OCI-LY1 (cell line): Measurements from ENCODE around the gene ANKH.

Experiments used
- H2AFZ ChIP-seq: fragments of 200-600 bp; sonication (generic), shearing (Covaris generic); 2 replicates; pipeline ENCODE4 v1.6.0; 2014; ENCODE audit warnings: antibody characterized with exemption, mild to moderate bottlenecking, low read length
- H3F3A ChIP-seq: fragments of 200-600 bp; sonication (generic), shearing (Covaris generic); 2 replicates; pipeline ENCODE4 v1.6.0; 2014; ENCODE audit warnings: mild to moderate bottlenecking, antibody characterized with exemption, low read length, moderate library complexity; ENCODE audit not compliant: insufficient read depth
- H3K27ac ChIP-seq: fragments of 200-600 bp; sonication (generic); 2 replicates; pipeline ENCODE4 v1.5.1; 2014; ENCODE audit warnings: low read length, mixed run types, mild to moderate bottlenecking, low read depth; ENCODE audit not compliant: poor library complexity, severe bottlenecking
- H3K27me3 ChIP-seq: fragments of 200-600 bp; sonication (generic); 2 replicates; pipeline ENCODE4 v1.6.0; 2014; ENCODE audit warnings: antibody characterized with exemption, mild to moderate bottlenecking, low read length, moderate library complexity; ENCODE audit not compliant: insufficient read depth
- H3K36me3 ChIP-seq: fragments of 200-600 bp; sonication (generic); 2 replicates; pipeline ENCODE4 v1.6.1; 2014; ENCODE audit warnings: mild to moderate bottlenecking, antibody characterized with exemption, low read length, moderate library complexity, mixed read lengths; ENCODE audit not compliant: insufficient read depth
- H3K4me1 ChIP-seq: fragments of 200-600 bp; sonication (generic); 2 replicates; pipeline ENCODE4 v1.5.1; 2014; ENCODE audit warnings: mild to moderate bottlenecking, low read length, moderate library complexity; ENCODE audit not compliant: insufficient read depth, severe bottlenecking
- H3K4me2 ChIP-seq: fragments of 200-600 bp; sonication (generic), shearing (Covaris generic); 2 replicates; pipeline ENCODE4 v1.6.1; 2014; ENCODE audit warnings: low read length
- H3K4me3 ChIP-seq: fragments of 200-600 bp; sonication (generic); 2 replicates; pipeline ENCODE4 v1.5.1; 2014; ENCODE audit warnings: low read length, low read depth, mild to moderate bottlenecking, mixed read lengths; ENCODE audit not compliant: poor library complexity, severe bottlenecking
- H3K79me2 ChIP-seq: fragments of 200-600 bp; shearing (Covaris generic); 2 replicates; pipeline ENCODE4 v1.6.1; 2016; ENCODE audit warnings: mixed run types, low read length, mixed read lengths; ENCODE audit not compliant: insufficient read depth
- H3K9ac ChIP-seq: fragments of 200-600 bp; sonication (generic), shearing (Covaris generic); 2 replicates; pipeline ENCODE4 v1.6.1; 2014; ENCODE audit warnings: mild to moderate bottlenecking, low read length, mixed read lengths
- H3K9me2 ChIP-seq: fragments of 200-600 bp; sonication (generic), shearing (Covaris generic); 2 replicates; pipeline ENCODE4 v1.6.1; 2014; ENCODE audit warnings: low read depth, mild to moderate bottlenecking, low read length, mixed read lengths
- H3K9me3 ChIP-seq: fragments of 200-600 bp; shearing (Covaris generic); 2 replicates; pipeline ENCODE4 v1.6.1; 2014; ENCODE audit warnings: low read length, mixed read lengths
- H4K20me1 ChIP-seq: fragments of 200-600 bp; sonication (generic), shearing (Covaris generic); 2 replicates; pipeline ENCODE4 v1.6.0; 2016; ENCODE audit warnings: mild to moderate bottlenecking, low read length; ENCODE audit not compliant: insufficient read depth
- EZH2 ChIP-seq: fragments of 200-600 bp; sonication (generic), shearing (Covaris generic); IDR thresholded peaks from 2 replicates; pipeline ENCODE4 v1.8.0; 2017; ENCODE audit warnings: borderline replicate concordance, mixed run types, mild to moderate bottlenecking, antibody characterized with exemption, low read length, moderate library complexity, mixed read lengths
- TF ChIP-seq, protein P1 (sequence below): fragments of 200-600 bp; sonication (generic), shearing (Covaris generic); IDR thresholded peaks from 2 replicates; pipeline ENCODE4 v1.5.1; 2017; ENCODE audit warnings: mild to moderate bottlenecking, antibody characterized with exemption, low read length, moderate library complexity, mixed read lengths

The ANKH gene

DNA sequence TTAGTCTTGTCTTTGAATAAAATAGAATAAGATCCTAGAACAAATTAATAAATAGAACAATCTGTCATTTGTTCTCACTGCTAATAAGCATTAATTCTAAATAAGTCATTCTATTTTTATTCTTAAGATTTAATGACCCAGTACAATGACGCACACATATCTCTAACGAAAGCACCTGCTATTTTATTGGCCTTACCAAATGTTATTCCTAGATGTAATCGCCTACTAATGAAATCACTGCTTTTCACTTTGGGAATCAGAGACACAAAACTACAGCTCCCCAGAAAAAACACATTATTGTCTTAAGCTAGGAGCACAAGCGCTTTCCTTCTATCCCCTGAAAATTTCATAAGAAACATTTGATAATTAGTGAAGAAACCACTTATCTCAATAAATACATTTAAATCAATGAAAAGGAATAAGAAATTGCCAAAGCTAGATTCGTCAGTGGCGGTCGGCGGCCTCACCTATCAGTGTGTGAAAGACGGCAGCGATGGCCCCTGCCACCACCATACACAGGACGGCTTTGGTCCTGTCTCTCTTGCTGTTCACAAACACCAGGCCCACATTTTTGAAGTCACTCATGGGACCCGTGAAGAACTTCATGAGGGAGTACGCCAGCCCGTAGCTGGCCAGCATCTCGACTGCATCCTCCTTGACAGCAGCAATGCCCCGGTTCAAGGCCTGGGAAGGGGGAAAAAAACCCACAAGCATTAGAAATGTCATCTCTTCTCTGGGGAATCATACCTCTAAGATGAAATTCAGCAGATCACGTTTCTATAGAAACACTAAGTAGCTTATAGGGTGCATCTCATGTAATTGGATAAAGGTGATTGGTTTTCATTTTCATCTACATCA lies 102.8 kb downstream of the ANKH start:
- peaks cover 20% of the 10 kb centered on the region for H3K36me3 ChIP-seq
- no peaks in the 10 kb centered on the region for H3K9me2 ChIP-seq
- peaks cover under 1% of the 10 kb centered on the region for H3K4me1 ChIP-seq
- no peaks in the 10 kb centered on the region for H3K79me2 ChIP-seq
- no peak overlapping the region for H3K9ac ChIP-seq
- no peaks in the 10 kb centered on the region for H3K27me3 ChIP-seq
- TF ChIP-seq, protein P1, sequence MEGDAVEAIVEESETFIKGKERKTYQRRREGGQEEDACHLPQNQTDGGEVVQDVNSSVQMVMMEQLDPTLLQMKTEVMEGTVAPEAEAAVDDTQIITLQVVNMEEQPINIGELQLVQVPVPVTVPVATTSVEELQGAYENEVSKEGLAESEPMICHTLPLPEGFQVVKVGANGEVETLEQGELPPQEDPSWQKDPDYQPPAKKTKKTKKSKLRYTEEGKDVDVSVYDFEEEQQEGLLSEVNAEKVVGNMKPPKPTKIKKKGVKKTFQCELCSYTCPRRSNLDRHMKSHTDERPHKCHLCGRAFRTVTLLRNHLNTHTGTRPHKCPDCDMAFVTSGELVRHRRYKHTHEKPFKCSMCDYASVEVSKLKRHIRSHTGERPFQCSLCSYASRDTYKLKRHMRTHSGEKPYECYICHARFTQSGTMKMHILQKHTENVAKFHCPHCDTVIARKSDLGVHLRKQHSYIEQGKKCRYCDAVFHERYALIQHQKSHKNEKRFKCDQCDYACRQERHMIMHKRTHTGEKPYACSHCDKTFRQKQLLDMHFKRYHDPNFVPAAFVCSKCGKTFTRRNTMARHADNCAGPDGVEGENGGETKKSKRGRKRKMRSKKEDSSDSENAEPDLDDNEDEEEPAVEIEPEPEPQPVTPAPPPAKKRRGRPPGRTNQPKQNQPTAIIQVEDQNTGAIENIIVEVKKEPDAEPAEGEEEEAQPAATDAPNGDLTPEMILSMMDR = no peak
- no peak for TF ChIP-seq EZH2
- peaks cover 3% of the 10 kb centered on the region; the same call in 1 of the 2 replicates for H4K20me1 ChIP-seq
- H2AFZ ChIP-seq = no peak overlapping the region
- no peak overlapping the region for H3K4me3 ChIP-seq
- H3F3A ChIP-seq = no peaks in the 10 kb centered on the region
- no peak overlapping the region for H3K4me2 ChIP-seq
- H3K27ac ChIP-seq = no peak overlapping the region
- no peaks in the 10 kb centered on the region for H3K9me3 ChIP-seq

DNA sequence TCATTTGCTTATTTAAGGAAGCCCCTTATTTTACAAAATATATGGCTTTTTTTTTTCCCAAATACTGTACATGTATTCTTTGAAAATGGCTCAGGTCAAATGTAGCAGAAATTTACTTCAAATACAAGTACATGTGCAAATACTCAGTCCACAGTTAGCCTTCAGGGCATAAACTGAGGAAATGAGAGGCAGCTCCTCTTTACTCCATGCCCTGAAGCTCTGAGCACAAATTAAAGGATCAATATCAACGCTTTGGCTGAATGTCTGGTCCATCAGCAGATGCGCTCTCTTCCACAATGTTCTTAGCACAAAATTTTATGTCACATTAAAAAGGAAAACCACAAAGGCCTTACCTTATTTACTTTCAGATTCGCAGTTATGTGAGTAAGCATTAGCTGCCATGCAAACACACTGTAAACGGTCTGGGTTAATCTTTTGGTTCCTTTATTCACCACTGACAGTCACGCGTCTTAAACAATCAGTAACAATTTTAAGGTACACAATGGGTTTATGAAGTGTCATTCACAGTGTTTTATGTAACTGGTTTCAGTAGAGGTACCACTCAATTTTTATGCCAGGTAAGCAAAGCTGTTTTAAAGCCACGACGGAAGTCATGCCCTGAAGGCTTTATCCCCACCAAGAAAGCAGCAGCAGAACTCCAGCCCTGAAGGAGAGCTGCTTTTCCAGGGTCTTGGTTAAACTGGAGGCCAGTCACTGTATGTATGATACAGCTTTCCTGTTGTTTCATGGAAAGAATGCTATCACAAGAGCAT lies 103.7 kb downstream of the ANKH start:
- no peak overlapping the region for H2AFZ ChIP-seq
- peaks cover 20% of the 10 kb centered on the region for H3K36me3 ChIP-seq

DNA sequence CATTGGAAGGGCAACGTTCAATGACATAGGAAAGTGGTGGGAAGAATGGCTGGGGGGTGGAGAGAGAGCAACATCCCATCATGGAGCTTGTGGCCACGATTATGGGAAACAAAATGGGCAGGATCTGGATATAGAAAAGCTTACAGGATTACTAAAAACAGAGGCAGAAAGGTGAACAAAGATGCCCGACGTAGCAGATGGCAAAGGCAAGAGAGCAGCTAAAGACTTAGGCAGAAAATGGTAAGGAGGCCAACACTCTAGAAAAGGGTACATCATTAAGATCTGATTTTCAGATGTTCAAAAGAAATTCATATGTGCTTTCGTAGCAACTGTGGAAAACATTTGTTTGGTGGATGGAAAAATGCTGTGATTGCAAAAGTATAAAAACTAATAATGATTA lies 104.5 kb downstream of the ANKH start:
- H3K4me1 ChIP-seq = peaks cover 18% of the 10 kb centered on the region
- H3K4me2 ChIP-seq = no peak overlapping the region
- no peaks in the 10 kb centered on the region for H3K27me3 ChIP-seq
- no peak overlapping the region for H3K9ac ChIP-seq
- H2AFZ ChIP-seq = no peak overlapping the region
- H3K9me2 ChIP-seq = no peaks in the 10 kb centered on the region
- no peaks in the 10 kb centered on the region for H3K79me2 ChIP-seq
- no peaks in the 10 kb centered on the region for H3K9me3 ChIP-seq
- H3K4me3 ChIP-seq = no peak overlapping the region
- TF ChIP-seq, protein P1 = no peak
- no peak for TF ChIP-seq EZH2
- H3K27ac ChIP-seq = no peak overlapping the region
- no peaks in the 10 kb centered on the region for H3F3A ChIP-seq
- no peaks in the 10 kb centered on the region for H4K20me1 ChIP-seq
- peaks cover 20% of the 10 kb centered on the region for H3K36me3 ChIP-seq

More for the DNA sequence above, 103.7 kb downstream of the ANKH start:
- H3K4me2 ChIP-seq = no peak overlapping the region
- H3K79me2 ChIP-seq = no peaks in the 10 kb centered on the region
- H3K27me3 ChIP-seq = no peaks in the 10 kb centered on the region
- H3K4me1 ChIP-seq = peaks cover 9% of the 10 kb centered on the region
- no peaks in the 10 kb centered on the region for H3F3A ChIP-seq
- no peaks in the 10 kb centered on the region for H4K20me1 ChIP-seq
- TF ChIP-seq, protein P1 = no peak
- no peaks in the 10 kb centered on the region for H3K9me2 ChIP-seq
- no peak overlapping the region for H3K27ac ChIP-seq
- H3K9ac ChIP-seq = no peak overlapping the region
- H3K9me3 ChIP-seq = no peaks in the 10 kb centered on the region
- H3K4me3 ChIP-seq = no peak overlapping the region
